GM11168 (cell line): Measurements from ENCODE around the gene IKBIP.
"Not testable (repeated sequence)": the region's sequence is repeated elsewhere in the genome, so short reads cannot be mapped to it uniquely, and the experiment has no call there.

Source experiments
- in situ Hi-C: fragments of 300-500 bp; cut with MboI; formaldehyde crosslinking; loops from one replicate; pipeline ENCODE4 v1.12.0; 2022; ENCODE audit warnings: low sequenced_read_pairs; ENCODE audit not compliant: unreplicated experiment

The IKBIP gene

GRCh38 chr12:98639491-98639890 is 5.1 kb downstream of the IKBIP start:
- in situ Hi-C loops, result no loop called here

- in situ Hi-C loops, result no loop called here
Observed at GRCh38 chr12:98638009-98638408, 6.6 kb downstream of the IKBIP start.

- in situ Hi-C loops, result no loop called here
Observed at GRCh38 chr12:98637068-98637467, 7.5 kb downstream of the IKBIP start.

- in situ Hi-C loops, result no loop called here
Observed at GRCh38 chr12:98635657-98636323, 8.8 kb downstream of the IKBIP start.

GRCh38 chr12:98618952-98619351 is 25.6 kb downstream of the IKBIP start:
- in situ Hi-C loops, result no loop called here

GRCh38 chr12:98612696-98613334 is 31.8 kb downstream of the IKBIP start:
- in situ Hi-C loops, result no loop called here

- in situ Hi-C loops, result no loop called here
Observed at GRCh38 chr12:98610596-98610995, 34.0 kb downstream of the IKBIP start.

GRCh38 chr12:98606359-98606988 is 38.1 kb downstream of the IKBIP start:
- in situ Hi-C loops, result no loop called here

- in situ Hi-C loops, result no loop called here
Observed at GRCh38 chr12:98601924-98602323, 42.7 kb downstream of the IKBIP start.

GRCh38 chr12:98597313-98597712 is 47.3 kb downstream of the IKBIP start:
- in situ Hi-C loops, result not testable (repeated sequence)

GRCh38 chr12:98595243-98595988 is 49.2 kb downstream of the IKBIP start:
- in situ Hi-C loops, result no loop called here

GRCh38 chr12:98594050-98594835 is 50.3 kb downstream of the IKBIP start:
- in situ Hi-C loops, result no loop called here

GRCh38 chr12:98593351-98594049 is 51.1 kb downstream of the IKBIP start, which contains the start of gene SLC25A3:
Gene SLC25A3 (plus strand): TSS chr12:98593686. CDS start chr12:98593979, 293 bp downstream.
- in situ Hi-C loops, result no loop called here

- in situ Hi-C loops, result no loop called here
Observed at GRCh38 chr12:98592825-98593322, 51.7 kb downstream of the IKBIP start.

GRCh38 chr12:98591209-98591608 is 53.4 kb downstream of the IKBIP start:
- in situ Hi-C loops, result no loop called here

GRCh38 chr12:98587084-98587483 is 57.5 kb downstream of the IKBIP start:
- in situ Hi-C loops, result no loop called here

GRCh38 chr12:98582093-98582492 is 62.5 kb downstream of the IKBIP start:
- in situ Hi-C loops, result no loop called here

- in situ Hi-C loops, result no loop called here
Observed at GRCh38 chr12:98581101-98581500, 63.5 kb downstream of the IKBIP start.

- in situ Hi-C loops, result no loop called here
Observed at GRCh38 chr12:98580695-98581094, 63.9 kb downstream of the IKBIP start.
